Left colon (tissue), 2 donors: ENCODE results near the gene NT5DC2. TPM values are rescaled to one million over a fixed set of nuclear protein-coding genes. Genes with fewer than 3 reads are reported as not detected.
A peak's percentile ranks its signal among the peaks of the same experiment; 100 is the strongest.
"Not testable (repeated sequence)": the region's sequence is repeated elsewhere in the genome, so short reads cannot be mapped to it uniquely, and the experiment has no call there.

Experiments used
- ATAC-seq: fragments of 200-7000 bp; cut with Tn5 transposase; one replicate; pipeline ENCODE4 v1.9.1; 2020; ENCODE audit warnings: mild to moderate bottlenecking, moderate library complexity
- DNase-seq, 2 donors: peaks; one replicate each; pipeline ENCODE4 v3.0.0-alpha.2; 2020
- intact Hi-C, 2 donors: fragments of 100-400 bp; cut with DNase I in 1 of 2; cut with micrococcal nuclease in 1 of 2; formaldehyde crosslinking; loops; one replicate each; pipeline versions ENCODE4 v1.11.2 to v1.14.0; 2022; cut with DNase I, micrococcal nuclease
- total RNA-seq, 2 donors: library from RNA; stranded (reverse); fragmentation: NEBNext Ultra II Directional; extraction: Animal tissue kit (Norgen Biotek cat#: 25700); gene quantifications; one replicate each; pipeline ENCODE4 v1.2.1, GENCODE V29; 2021
- donor health status: DM: no; HTN: no; CAD: no.
- donor health status: DM: yes; HTN: yes; CAD: no.

Gene NT5DC2
- total RNA-seq, 2 donors from 2014 or later = 14.1 to 15.6 TPM

DNA sequence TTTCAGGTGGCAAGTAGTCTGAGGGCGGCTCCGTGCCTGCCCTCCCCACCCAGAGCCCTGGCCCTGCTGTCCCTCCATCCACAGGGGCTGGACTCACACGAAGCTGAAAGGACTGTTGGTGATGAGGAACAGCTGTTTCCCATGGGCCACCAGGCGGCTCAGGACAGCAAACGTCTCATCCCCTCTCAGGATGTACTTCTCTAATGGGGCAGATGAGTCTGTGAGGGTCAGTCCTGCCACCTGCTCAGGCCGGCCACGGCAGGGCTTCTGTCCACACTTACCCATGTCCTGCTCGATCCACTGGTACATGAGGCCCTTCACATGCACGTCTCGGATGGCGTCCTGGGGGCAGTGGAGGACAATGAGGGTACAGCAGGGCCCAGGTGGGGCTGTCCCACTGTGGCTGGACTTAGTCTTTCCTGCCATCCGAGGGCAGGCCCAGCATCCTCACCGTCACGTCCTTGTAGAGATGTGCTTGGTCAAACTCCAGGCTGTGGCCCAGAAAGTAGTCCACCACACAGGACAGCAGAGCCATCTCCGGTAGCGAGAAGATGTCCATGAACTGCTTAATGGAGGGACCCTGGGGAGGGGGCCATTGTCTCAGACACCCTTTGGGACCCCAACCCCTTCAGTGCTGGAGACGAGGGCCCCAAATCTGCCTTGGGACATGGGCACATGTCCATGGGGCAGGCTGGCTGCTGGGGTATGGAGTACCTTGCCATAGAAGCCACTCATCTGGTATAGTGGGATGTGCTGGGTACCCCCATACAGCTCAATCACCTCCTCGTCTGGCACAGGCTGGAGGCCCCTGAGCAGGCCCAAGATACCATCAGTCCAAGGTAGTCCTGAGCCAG, 5.7 kb downstream of the NT5DC2 start:
- no peak for ATAC-seq
- intact Hi-C loops = no loop called here
- DNase-seq = peak in 1 of 2 donors; percentile 23

DNA sequence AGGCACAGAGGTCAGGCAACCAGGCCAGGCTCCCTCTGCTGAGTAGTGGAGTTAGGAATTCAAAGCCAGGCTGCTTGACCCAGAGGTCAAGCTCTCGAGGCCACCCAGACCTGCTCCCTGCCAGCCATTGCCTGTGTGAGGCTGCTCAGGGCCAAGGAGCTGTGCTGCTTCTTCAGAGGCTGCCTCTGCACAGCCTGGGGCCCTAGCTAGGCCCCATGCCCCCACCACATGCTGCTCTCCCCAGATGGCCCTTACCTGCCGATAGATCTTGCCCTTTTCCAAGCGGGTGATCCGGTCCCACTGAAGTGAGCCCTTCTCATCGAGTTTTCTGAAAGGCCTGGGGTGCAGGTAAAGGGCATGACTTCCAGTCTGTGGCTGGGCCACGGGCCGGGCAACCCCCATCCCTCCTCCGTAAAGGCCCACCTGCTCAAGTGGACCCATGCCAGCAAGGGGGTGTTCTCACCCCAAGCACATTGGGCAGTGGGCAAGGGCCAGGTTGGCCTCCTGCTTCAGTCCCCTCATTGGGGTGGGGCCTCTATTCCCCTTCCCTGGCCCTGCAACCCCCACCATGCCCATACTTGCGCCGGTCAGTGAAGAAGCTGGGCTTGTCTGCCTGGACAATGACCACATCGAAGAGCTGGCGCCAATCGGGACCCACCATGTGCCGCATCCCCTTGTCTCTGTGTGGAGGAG, 6.5 kb downstream of the NT5DC2 start:
- peak in 1 of 2 donors; percentile 8 for DNase-seq
- ATAC-seq = no peak
- intact Hi-C loops = no loop called here

- intact Hi-C loops, ATAC-seq: not testable (repeated sequence)
- peak in 1 of 2 donors; percentile 16 for DNase-seq
These were observed 7.0 kb downstream of the NT5DC2 start for GRCh38 chr3:52526671-52527038.

GRCh38 chr3:52525680-52526561, 7.7 kb downstream of the NT5DC2 start:
- DNase-seq (peak in 1 of 2 donors; percentile 21), ATAC-seq (no peak)
- intact Hi-C loops = no loop called here

DNA sequence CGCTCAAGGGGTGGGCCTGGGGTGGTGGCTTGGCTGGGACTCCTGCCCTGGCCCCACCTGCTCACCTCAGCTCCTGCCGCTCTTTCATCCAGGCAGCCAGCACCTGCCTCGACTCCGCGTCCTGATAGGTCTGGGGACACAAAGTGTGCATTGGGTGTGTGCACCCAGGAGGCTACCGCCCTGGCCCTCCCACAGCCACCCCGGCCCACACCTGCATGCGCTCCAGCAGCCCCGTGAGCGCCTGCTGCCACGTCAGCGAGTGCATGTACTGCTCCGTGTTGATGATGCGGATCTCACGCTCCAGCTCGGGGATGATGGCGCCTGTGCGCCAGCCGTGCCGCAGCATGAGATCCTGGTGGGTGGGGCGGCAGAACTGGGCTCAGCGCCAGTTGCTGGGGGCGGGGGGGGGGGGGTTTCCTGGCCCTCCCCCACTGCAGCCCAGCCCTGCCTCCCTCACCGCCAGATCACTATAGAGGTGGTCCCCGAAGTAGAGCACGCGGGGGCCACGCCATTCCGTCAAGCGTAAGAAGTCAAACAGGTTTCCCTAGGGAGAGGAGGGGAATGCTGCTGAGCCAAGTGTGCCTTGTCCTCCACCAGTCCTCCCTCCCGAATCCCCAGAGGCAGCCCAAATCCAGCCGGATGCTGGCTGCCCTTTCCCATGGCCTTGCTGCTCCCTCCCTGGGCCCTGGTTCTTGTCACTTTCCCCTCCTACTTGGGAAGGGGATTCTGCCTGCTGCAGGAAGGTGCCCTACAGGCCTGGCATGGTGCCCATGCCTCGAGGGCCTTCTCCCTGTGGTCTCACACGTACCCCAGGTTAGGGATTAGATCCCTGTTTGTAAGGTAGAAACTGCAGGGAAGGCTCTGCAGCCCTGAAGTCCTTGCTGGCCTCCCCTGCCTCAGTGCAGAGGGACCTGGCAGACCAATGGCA, 8.6 kb downstream of the NT5DC2 start:
- DNase-seq (peak in 1 of 2 donors; percentile 18), ATAC-seq (no peak)
- intact Hi-C loops = no loop called here

DNA sequence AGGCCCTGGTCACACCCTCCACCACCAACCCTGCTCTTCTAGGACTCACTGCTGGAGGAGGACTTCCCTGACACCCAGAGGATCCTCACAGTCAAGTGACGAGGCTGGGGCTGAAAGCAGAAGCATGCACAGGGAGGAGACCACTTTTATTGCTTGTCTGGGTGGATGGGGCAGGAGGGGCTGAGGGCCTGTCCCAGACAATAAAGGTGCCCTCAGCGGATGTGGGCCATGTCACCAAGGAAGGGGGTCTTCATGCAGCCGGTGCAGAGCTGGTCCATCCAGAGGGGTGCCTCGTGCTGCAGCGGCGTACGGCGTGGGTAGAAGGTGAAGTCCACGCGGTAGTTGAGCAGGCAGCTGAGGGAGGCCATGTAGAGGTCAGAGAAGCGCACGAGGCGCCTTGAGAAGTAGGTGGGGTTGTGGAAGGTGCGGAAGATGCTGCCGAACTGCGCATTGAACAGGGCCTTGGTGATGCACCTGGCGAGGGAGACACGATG, 9.4 kb downstream of the NT5DC2 start:
- DNase-seq (no peak), ATAC-seq (no peak)
- intact Hi-C loops = no loop called here

DNA sequence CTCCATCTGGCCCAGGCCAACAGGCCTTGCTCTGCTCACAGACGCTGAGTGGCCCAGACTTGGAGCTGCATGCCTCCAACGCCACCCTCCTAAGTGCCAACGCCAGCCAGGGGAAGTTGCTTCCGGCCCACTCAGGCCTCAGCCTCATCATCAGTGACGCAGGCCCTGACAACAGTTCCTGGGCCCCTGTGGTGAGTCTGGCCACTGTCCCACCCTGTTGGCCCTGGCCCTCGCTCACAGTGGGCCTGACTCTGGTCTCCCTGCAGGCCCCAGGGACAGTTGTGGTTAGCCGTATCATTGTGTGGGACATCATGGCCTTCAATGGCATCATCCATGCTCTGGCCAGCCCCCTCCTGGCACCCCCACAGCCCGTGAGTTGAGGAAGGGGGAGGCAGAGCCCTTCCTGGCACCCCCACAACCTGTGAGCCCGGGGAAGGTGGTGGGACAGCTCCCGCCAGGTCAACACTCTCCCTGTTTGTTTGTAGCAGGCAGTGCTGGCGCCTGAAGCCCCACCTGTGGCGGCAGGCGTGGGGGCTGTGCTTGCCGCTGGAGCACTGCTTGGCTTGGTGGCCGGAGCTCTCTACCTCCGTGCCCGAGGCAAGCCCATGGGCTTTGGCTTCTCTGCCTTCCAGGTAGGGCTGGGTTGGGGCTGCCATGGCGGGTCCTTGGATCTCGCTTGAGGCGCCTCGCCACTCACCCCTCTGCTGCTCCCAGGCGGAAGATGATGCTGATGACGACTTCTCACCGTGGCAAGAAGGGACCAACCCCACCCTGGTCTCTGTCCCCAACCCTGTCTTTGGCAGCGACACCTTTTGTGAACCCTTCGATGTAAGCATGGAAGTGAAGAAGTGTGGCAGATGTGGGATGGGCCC, 10.0 kb downstream of the NT5DC2 start:
- intact Hi-C loops = no loop called here
- ATAC-seq (no peak), DNase-seq (no peak)

DNA sequence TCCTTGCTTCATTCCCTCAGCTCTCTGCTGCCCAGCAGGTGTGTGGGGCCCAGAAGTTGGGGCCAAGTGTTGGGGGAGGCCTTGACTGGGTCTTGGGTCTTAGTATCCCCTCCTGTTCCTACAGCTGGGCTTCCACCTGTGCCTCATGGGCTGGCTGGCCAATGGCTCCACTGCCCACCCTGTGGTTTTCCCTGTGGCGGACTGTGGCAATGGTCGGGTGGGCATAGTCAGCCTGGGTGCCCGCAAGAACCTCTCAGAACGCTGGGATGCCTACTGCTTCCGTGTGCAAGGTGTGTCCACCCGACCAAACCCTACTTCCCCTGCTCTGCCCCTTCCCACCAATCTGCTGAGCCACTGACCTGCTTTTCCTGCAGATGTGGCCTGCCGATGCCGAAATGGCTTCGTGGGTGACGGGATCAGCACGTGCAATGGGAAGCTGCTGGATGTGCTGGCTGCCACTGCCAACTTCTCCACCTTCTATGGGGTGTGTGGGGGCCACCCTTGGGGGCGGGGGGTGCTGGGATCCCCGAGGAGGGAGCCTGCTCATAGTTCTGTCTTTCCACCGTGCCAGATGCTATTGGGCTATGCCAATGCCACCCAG, 10.9 kb downstream of the NT5DC2 start:
- DNase-seq (no peak), ATAC-seq (no peak)

GRCh38 chr3:52521881-52522650, 11.6 kb downstream of the NT5DC2 start:
- DNase-seq (no peak), ATAC-seq (no peak)
- intact Hi-C loops = no loop called here

More for the DNA sequence above, 10.9 kb downstream of the NT5DC2 start:
- intact Hi-C loops = no loop called here

GRCh38 chr3:52521488-52521824, 12.2 kb downstream of the NT5DC2 start:
- intact Hi-C loops = no loop called here
- ATAC-seq = no peak

DNA sequence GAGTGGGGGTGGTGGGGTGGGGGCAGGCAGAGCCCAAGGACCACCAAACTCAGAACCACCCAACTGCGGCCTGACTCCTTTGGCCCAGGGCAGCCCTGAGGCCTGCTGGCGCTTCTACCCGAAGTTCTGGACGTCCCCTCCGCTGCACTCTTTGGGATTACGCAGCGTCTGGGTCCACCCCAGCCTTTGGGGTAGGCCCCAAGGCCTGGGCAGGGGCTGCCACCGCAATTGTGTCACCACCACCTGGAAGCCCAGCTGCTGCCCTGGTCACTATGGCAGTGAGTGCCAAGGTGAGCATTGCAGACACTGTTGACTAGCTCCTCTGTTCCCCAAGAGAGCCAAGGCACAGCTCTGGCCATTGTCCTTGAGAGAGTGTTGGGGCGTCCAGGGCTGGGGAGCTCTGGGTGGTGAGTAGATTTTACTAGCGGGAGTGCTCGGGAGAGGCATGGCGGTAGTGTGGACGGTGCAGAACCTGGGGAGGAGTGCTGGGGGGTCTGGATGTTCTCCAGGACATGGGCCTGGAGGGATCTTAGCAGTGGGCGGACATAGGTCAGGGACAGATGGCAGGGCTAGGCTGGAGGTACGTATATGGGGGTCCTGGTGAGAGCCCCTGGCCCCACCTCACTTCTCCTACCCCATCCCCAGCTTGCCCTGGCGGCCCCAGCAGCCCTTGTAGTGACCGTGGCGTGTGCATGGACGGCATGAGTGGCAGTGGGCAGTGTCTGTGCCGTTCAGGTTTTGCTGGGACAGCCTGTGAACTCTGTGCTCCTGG, 12.8 kb downstream of the NT5DC2 start:
- ATAC-seq = no peak
- no peak for DNase-seq
- intact Hi-C loops = no loop called here

More at GRCh38 chr3:52521488-52521824, 12.2 kb downstream of the NT5DC2 start:
- no peak for DNase-seq

DNA sequence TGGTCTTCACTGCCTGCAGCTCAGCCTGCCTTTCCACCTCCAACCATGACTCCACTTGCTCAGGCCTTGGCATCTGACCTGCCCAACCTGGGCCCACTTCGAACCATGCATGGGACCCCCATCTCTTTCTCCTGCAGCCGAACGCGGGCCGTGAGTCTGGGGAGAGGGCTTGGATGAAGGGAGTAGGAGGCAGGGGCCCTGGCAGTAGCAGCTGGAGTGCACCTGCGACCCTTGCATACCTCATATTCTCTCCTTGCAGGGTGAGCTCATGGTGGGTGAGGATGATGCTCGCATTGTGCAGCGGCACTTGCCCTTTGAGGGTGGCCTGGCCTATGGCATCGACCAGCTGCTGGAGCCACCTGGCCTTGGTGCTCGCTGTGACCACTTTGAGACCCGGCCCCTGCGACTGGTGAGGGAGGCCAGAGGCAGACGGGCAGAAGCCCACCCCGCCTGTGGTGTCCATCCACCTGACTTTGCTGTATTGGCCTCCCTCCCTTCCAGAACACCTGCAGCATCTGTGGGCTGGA, 13.5 kb downstream of the NT5DC2 start:
- no peak for DNase-seq
- no peak for ATAC-seq
- intact Hi-C loops = no loop called here

DNA sequence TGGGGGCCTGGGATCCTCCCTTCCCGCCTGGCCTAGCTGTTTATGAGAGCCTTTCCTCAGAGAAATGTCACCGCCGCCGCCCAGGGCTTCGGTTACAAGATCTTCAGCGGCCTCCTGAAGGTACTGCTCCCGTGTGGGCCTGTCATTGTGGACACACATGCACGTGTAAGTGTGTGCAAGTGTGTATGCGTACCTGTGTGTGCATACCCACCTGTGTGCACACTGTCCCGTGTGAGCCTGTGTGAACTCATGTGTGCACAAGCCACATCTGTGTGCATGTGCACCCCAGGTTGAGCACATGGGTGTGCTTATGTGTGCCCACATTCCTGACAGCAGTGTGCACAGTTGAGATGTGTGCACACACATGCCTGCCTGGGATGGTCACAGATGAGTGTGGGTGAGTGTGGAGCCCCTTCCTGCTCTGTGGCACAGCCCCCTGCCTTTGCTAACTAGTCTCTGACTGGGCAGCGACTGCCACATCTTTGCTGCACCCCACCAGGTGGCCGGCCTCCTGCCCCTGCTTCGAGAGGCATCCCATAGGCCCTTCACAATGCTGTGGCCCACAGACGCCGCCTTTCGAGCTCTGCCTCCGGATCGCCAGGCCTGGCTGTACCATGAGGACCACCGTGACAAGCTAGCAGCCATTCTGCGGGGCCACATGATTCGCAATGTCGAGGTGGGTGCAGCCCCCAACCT, 14.1 kb downstream of the NT5DC2 start:
- intact Hi-C loops = no loop called here
- DNase-seq (no peak), ATAC-seq (no peak)

- ATAC-seq = peak; percentile 75
- DNase-seq = peak in 1 of 2 donors; percentile 26
- intact Hi-C loops = no loop called here
These were observed 14.8 kb downstream of the NT5DC2 start for GRCh38 chr3:52518723-52519444.
